MM.1S (cell line): ENCODE measurements around the gene ZFR2.

Experiments
- CTCF ChIP-seq: fragments of 300-600 bp; sonication (generic); IDR thresholded peaks from 2 replicates; pipeline ENCODE4 v1.5.1; 2016; ENCODE audit warnings: antibody characterized with exemption, low read length, mixed read lengths
- EZH2 ChIP-seq: fragments of 300-600 bp; sonication (generic); optimal IDR thresholded peaks from 2 replicates; pipeline ENCODE3; 2017; ENCODE audit warnings: low read depth, mild to moderate bottlenecking, antibody characterized with exemption, low read length, mixed read lengths
- EZH2phosphoT487 ChIP-seq: fragments of 300-600 bp; sonication (generic); IDR thresholded peaks from 2 replicates; pipeline ENCODE4 v1.6.1; 2018; ENCODE audit warnings: antibody characterized with exemption, low read length

GRCh38 chr19:3810708-3811355 is 58.0 kb downstream of the ZFR2 start:
- TF ChIP-seq CTCF: no peak
- TF ChIP-seq EZH2: peak; percentile 56
- TF ChIP-seq EZH2phosphoT487: peak; percentile 22; the same call in 1 of the 2 replicates
